Cardiac ventricle fibroblast (primary cell): ENCODE data around the gene TMEM114. TPM values are rescaled to one million over a fixed set of nuclear protein-coding genes. Genes with fewer than 3 reads are reported as not detected.

Experiments
- total RNA-seq: library from RNA; depleted of rRNA; stranded (reverse); fragments of >200 nt; gene quantifications from 2 replicates; pipeline ENCODE4 v1.2.3, GENCODE V29; 2015

The TMEM114 gene
- total RNA-seq, result not detected in 2 replicates

DNA sequence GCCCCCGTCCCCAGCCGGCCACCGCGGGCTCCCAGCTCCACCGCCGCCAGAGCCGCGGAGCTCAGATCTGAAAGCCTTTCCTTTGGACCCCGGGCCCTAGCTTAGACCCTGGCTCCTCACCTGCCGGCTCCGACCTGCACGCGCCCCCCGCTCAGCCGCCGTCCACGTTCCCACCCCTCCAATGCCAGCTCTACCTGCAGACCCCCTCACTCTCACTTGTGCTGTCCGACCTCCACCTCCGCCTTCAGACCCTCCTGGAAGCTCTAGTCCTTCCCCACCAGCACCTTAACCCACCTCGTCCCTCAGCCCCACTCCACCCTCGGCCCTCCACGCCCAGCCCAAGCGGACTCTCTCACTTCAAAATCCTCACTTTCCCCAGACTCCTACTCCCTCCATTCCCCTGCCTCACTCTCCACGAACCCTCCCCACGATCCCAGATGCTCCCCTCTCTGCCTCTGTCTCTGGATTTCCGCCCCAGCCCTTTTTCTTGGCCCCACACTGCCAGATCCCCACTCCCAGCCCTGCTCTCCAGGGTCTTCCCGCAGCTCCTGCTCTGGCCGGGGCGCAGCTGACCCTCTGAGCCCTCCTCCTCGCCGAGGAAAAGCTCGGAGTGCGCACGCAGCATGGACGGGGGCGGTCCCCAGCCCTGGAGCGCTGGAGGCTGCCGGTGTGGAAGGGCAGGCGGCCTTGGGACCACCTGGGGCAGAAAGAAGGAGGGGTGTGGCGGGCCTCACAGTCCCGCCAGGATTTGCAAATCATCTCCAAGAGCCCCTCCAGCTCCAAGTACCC lies at the start of gene TMEM114:
Gene TMEM114 (minus strand): TSS at position 612 of the 789 bp plus-strand sequence. CDS start 673 bp downstream, outside the sequence.

DNA sequence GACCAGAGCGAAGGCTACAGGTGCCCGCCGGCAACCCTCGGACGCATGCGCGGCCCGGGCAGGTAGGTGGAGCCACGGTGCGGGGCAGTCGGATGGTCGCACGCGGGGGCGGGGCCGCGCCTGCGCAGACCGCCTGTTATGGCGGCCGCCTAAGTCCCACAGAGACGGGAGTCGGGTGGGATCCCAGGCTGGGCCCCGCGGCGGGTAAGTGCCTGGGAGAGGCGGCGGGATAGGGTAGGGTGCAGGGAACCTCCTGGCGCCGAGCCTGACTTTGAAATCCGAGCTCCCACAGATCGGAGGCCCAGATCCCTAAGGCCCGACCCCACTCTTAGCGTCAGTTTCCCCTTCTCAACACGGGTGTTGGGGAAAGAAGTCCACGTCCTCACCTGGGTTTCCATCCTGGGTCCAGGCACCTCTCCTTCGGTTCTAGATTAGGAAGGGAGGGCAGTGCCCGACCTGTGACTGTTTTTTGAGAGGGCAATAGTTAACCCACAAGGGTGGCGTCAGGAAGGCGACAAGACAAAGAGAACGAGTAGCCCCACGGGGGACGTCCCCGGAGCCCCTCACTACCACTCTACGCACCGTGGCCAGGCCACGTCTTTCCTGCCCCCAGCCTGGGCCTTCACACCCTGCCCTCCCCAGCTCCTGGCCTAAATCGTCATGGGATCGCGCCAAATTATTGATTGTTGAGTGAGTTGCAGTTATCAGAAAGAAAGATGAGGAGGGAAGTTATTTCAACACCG lies 31.4 kb upstream of the TMEM114 start, which contains the start of gene METTL22:
Gene METTL22 (plus strand): TSS at position 127 of the 743 bp plus-strand sequence. CDS start 3,968 bp downstream, outside the sequence.

Other genes with a start within 250 kb of the TMEM114 start
- gene METTL22, start 31.2 kb upstream of the TMEM114 start, total RNA-seq, result 13.4 and 85.9 TPM in 2 replicates
- 6.7 and 8.3 TPM in 2 replicates for gene ABAT, start 84.1 kb upstream of the TMEM114 start, total RNA-seq
- 6.4 and 6.5 TPM in 2 replicates for gene TMEM186, start 207.1 kb upstream of the TMEM114 start, total RNA-seq
- 32.1 and 39.2 TPM in 2 replicates for gene PMM2, start 207.3 kb upstream of the TMEM114 start, total RNA-seq